Measurements from ENCODE around the gene ABCD3. TPM values are rescaled to one million over a fixed set of nuclear protein-coding genes. Genes with fewer than 3 reads are reported as not detected.

The ABCD3 gene
- total and polyA plus RNA-seq, 2 of the 13 experiments (the other 11 are each of a cell fraction or from before 2014, with no cell fraction given), result 27.5 to 166 TPM

GRCh38 chr1:94379615-94380014, 38.6 kb upstream of the ABCD3 start (continued):
- peak; percentile 27; the same call in 1 of the 2 replicates for TF ChIP-seq HNF1A (IDR thresholded peaks at IDR 0.05; ENCODE audit: low read depth)
- no peak for TF ChIP-seq HNF1A (CRISPR knock-in tag; IDR thresholded peaks at IDR 0.05; ENCODE audit: borderline replicate concordance)
- peak; percentile 84 for TF ChIP-seq HIC2 (CRISPR knock-in tag; IDR thresholded peaks at IDR 0.05; ENCODE audit: low read depth)
- 0 out of 2 replicates have a peak, but pooled peaks have one; percentile 24 for TF ChIP-seq ZBED4 (CRISPR knock-in tag; IDR thresholded peaks at IDR 0.05; ENCODE audit: borderline replicate concordance)
- peak; percentile 76; the same call in 1 of the 2 replicates for TF ChIP-seq EHMT2 (IDR thresholded peaks at IDR 0.05; ENCODE audit: borderline replicate concordance, low read depth, low read length)
- TF ChIP-seq CEBPG (CRISPR knock-in tag; IDR thresholded peaks at IDR 0.05), result peak; percentile 21; the same call in 1 of the 2 replicates
- no peak for TF ChIP-seq ZFAT (CRISPR knock-in tag; conservative IDR thresholded peaks at IDR 0.05)
- peak; percentile 54; the same call in 1 of the 2 replicates for TF ChIP-seq ZNF331 (CRISPR knock-in tag; IDR thresholded peaks at IDR 0.05)
- TF ChIP-seq TP53 (CRISPR knock-in tag; conservative IDR thresholded peaks at IDR 0.05), result no peak
- TF ChIP-seq, protein P1, sequence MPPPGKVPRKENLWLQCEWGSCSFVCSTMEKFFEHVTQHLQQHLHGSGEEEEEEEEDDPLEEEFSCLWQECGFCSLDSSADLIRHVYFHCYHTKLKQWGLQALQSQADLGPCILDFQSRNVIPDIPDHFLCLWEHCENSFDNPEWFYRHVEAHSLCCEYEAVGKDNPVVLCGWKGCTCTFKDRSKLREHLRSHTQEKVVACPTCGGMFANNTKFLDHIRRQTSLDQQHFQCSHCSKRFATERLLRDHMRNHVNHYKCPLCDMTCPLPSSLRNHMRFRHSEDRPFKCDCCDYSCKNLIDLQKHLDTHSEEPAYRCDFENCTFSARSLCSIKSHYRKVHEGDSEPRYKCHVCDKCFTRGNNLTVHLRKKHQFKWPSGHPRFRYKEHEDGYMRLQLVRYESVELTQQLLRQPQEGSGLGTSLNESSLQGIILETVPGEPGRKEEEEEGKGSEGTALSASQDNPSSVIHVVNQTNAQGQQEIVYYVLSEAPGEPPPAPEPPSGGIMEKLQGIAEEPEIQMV (CRISPR knock-in tag; IDR thresholded peaks at IDR 0.05; ENCODE audit: low read depth), result no peak
- TF ChIP-seq KDM6A (CRISPR knock-in tag; IDR thresholded peaks at IDR 0.05; ENCODE audit: low read depth), result peak; percentile 46; the same call in 1 of the 2 replicates
- TF ChIP-seq ZMYM4 (CRISPR knock-in tag; IDR thresholded peaks at IDR 0.05), result peak; percentile 66
- 0 out of 2 replicates have a peak, but pooled peaks have one; percentile 38 for TF ChIP-seq ZNF629 (CRISPR knock-in tag; conservative IDR thresholded peaks at IDR 0.05)
- no peak for TF ChIP-seq ZNF335 (CRISPR knock-in tag; IDR thresholded peaks at IDR 0.05)
- TF ChIP-seq FOSL2 (CRISPR knock-in tag; IDR thresholded peaks at IDR 0.05), result peak; percentile 37; the same call in 1 of the 2 replicates
- TF ChIP-seq YY1 (IDR thresholded peaks at IDR 0.05; ENCODE audit: insufficient read depth, insufficient replicate concordance, low read depth, low read length), result no peak

All from HepG2 (cell line).